Stomach smooth muscle (tissue), 2 donors: Measurements from ENCODE around the gene LRRC63.

Source experiments
- H3K27ac ChIP-seq: one replicate; pipeline ENCODE4 v1.7.0; 2013; ENCODE audit warnings: mild to moderate bottlenecking, low read length, inconsistent platforms
- H3K27me3 ChIP-seq, 2 donors: one replicate each; pipeline ENCODE4 v1.7.0; 2013; ENCODE audit warnings: low read length in 2 of 2; ENCODE audit not compliant: insufficient read depth in 2 of 2, control insufficient read depth in 1 of 2
- H3K36me3 ChIP-seq, 2 donors: one replicate each; pipeline ENCODE4 v1.7.0; 2013; ENCODE audit warnings: low read length in 2 of 2; ENCODE audit not compliant: control insufficient read depth in 2 of 2, insufficient read depth in 2 of 2
- H3K4me1 ChIP-seq: one replicate; pipeline ENCODE4 v1.7.0; 2013; ENCODE audit warnings: low read length; ENCODE audit not compliant: control insufficient read depth, insufficient read depth
- H3K4me3 ChIP-seq, 2 donors: one replicate each; pipeline ENCODE4 v1.7.0; 2013; ENCODE audit warnings: low read length in 2 of 2
- H3K9ac ChIP-seq, 2 donors: one replicate each; pipeline ENCODE4 v1.7.0; 2013; ENCODE audit warnings: low read length in 2 of 2, mild to moderate bottlenecking in 1 of 2
- H3K9me3 ChIP-seq, 2 donors: one replicate each; pipeline ENCODE4 v1.7.0; 2013; ENCODE audit warnings: low read length in 2 of 2; ENCODE audit not compliant: control insufficient read depth in 2 of 2
- donor health status: healthy.
- donor health status: Pancreatic carcinoma.

Gene LRRC63

GRCh38 chr13:46181840-46182490, 29.8 kb upstream of the LRRC63 start, which contains the start of gene LCP1:
TSS of gene LCP1 (minus strand) at chr13:46182177. CDS start at chr13:46159662, 22,515 bp downstream.
- Histone ChIP-seq H3K27ac (no peak within 1 kb of the TSS), H3K4me1 (no peaks in the 10 kb centered on the region), H3K9ac (no peak within 1 kb of the TSS), H3K4me3 (no peak within 1 kb of the TSS), H3K36me3 (no peaks in the 10 kb centered on the region), H3K27me3 (no peaks in the 10 kb centered on the region), H3K9me3 (no peaks in the 10 kb centered on the region)

GRCh38 chr13:46182491-46182877, 29.2 kb upstream of the LRRC63 start:
- Histone ChIP-seq H3K27me3 (no peaks in the 10 kb centered on the region), H3K36me3 (no peaks in the 10 kb centered on the region), H3K9ac (no peak overlapping the region), H3K27ac (no peak overlapping the region), H3K4me1 (no peaks in the 10 kb centered on the region), H3K4me3 (no peak overlapping the region), H3K9me3 (no peaks in the 10 kb centered on the region)

DNA sequence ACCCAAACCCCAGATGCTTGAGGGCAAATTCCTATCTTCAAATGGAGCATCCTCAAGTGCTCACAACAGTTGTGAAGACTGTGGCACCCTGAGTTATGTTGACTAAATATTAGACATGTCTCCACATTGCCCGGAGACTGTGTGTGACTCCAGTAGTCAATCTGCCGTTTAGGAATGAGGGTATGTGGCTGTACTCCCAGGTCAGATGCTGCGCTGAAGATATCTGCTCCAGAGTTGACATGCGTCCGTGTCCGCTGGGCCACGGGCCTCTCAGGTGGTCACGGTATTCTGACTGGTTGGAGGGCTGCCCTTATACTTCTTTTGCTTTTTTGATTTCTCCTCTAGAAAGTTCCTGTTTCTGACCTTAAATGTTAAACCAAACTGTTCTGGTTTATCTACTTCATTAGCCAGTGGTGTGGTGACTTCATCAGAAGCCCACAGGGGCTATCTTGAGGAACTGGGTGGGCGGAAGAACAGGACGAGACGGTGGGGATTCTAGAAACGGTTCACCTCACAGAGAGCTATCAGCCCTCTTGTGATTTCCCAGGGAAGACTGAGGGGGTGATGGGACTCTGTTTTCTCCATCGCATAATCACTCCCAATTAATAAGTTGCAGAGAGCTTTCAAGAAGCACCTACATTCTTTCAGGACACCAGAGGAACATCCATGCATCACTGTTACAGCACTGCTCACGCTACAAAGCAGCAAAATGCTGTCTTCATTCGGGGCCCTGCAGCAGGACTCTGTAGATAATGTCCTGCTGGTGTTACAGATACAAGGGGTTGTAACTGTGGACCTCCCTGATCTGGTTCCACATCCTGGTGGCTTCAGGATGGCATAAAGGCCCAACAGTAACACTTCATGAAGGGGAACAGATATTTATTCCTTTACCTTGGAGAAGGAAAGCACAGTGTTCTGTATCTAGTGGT, 28.4 kb upstream of the LRRC63 start:
- H3K9ac ChIP-seq = no peak overlapping the region

GRCh38 chr13:46184277-46184699, 27.4 kb upstream of the LRRC63 start:
- no peak overlapping the region for H3K27ac ChIP-seq
- H3K27me3 ChIP-seq = no peaks in the 10 kb centered on the region
- H3K9ac ChIP-seq = no peak overlapping the region
- no peak overlapping the region for H3K4me3 ChIP-seq
- H3K36me3 ChIP-seq = no peaks in the 10 kb centered on the region
- no peaks in the 10 kb centered on the region for H3K9me3 ChIP-seq
- no peaks in the 10 kb centered on the region for H3K4me1 ChIP-seq

More for the DNA sequence above, 28.4 kb upstream of the LRRC63 start:
- H3K36me3 ChIP-seq = no peaks in the 10 kb centered on the region
- no peak overlapping the region for H3K27ac ChIP-seq
- H3K4me3 ChIP-seq = no peak overlapping the region
- no peaks in the 10 kb centered on the region for H3K4me1 ChIP-seq
- H3K9me3 ChIP-seq = no peaks in the 10 kb centered on the region
- H3K27me3 ChIP-seq = no peaks in the 10 kb centered on the region

- Histone ChIP-seq H3K4me3 (no peak overlapping the region), H3K27ac (no peak overlapping the region), H3K9ac (no peak overlapping the region), H3K4me1 (no peaks in the 10 kb centered on the region), H3K9me3 (no peaks in the 10 kb centered on the region), H3K27me3 (no peaks in the 10 kb centered on the region), H3K36me3 (no peaks in the 10 kb centered on the region)
Measured at GRCh38 chr13:46185634-46186033, 26.1 kb upstream of the LRRC63 start.

GRCh38 chr13:46192412-46192811, 19.3 kb upstream of the LRRC63 start:
- H3K27ac ChIP-seq = no peak overlapping the region
- H3K4me1 ChIP-seq = no peaks in the 10 kb centered on the region
- no peaks in the 10 kb centered on the region for H3K9me3 ChIP-seq
- H3K27me3 ChIP-seq = no peaks in the 10 kb centered on the region
- H3K4me3 ChIP-seq = no peak overlapping the region
- H3K9ac ChIP-seq = no peak overlapping the region
- H3K36me3 ChIP-seq = no peaks in the 10 kb centered on the region

DNA sequence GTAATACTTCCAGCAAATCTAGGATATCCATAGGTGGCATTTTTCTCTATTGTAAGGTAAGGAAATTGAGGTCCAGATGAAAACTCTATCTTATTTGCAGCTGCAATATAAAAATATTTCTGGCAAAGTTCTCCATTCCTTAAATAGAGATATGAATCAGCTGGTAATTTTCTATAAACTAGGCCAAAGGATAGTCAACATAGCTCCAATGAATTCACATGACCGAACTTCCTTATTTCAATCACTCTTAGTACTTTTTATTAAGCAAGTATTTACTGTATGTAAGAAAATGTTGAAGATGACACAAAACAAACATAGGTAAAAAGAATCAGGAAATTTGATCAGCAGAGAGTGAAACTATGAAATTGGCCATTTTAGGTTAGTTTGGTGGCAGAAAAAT, 16.7 kb upstream of the LRRC63 start:
- Histone ChIP-seq H3K9me3 (no peaks in the 10 kb centered on the region), H3K27ac (no peak overlapping the region), H3K27me3 (no peaks in the 10 kb centered on the region), H3K9ac (no peak overlapping the region), H3K4me1 (no peaks in the 10 kb centered on the region), H3K36me3 (no peaks in the 10 kb centered on the region), H3K4me3 (no peak overlapping the region)

DNA sequence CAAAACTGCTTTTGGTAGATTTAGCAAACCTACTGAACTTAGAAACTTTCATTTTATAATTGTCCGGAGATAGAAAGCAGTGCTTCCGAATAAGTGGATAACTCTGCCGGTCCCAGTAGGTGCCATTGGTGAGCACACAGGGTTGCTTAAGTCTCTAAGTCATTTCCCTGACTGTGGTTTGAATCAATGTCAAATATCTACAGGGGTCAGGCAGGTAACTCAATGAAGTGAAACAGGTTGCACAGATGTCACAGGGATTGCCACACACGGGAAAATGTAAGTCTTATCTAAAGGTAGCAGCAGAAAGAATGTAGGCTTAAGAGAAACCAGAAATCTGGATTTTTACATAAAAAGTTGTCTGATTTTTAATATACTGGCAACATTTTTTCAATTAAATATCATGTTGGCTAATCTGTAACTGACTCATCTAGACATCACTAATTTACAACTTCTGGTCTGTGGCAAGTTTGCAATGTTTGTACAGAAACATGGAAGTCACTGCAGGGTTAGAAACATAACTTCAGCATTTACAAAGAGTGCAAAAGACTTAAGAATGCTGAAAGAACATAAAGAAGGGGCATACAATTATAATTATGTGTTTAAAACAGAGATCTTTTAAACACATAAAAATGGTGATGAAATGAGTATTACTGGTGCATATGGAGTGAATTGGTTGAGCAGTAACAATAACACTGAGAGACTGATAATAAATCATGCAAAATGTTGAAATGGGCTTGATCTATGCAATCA, 14.3 kb upstream of the LRRC63 start:
- H3K9me3 ChIP-seq = no peaks in the 10 kb centered on the region
- no peaks in the 10 kb centered on the region for H3K36me3 ChIP-seq
- no peak overlapping the region for H3K4me3 ChIP-seq
- no peak overlapping the region for H3K27ac ChIP-seq
- no peak overlapping the region for H3K9ac ChIP-seq
- H3K4me1 ChIP-seq = no peaks in the 10 kb centered on the region
- no peaks in the 10 kb centered on the region for H3K27me3 ChIP-seq

DNA sequence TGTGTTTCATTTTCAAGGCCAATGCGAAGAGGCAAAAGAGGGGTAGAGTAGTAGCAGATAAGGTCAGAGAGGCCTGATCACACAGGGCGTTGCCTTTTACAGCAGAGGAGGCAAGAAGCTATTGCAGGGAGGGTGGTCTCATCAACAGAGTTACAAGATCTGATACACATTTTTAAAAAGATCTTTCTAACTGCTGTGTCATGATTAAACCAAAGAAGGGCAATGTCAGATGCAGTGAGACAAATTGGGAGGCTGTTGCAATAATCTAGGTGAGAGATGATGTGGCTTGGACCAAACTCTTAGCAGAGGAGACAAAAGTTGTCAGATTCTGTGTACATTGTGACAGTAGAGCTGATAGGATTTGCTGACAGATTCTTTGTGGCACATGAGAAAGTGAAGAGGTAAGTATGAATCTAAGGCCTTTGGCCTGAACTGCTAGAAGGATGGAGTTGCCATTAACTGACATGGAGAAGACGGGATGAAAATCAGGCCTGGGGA, 13.0 kb upstream of the LRRC63 start:
- H3K9ac ChIP-seq = no peak overlapping the region
- H3K4me1 ChIP-seq = no peaks in the 10 kb centered on the region
- no peaks in the 10 kb centered on the region for H3K27me3 ChIP-seq
- H3K27ac ChIP-seq = no peak overlapping the region
- H3K36me3 ChIP-seq = no peaks in the 10 kb centered on the region
- no peaks in the 10 kb centered on the region for H3K9me3 ChIP-seq
- no peak overlapping the region for H3K4me3 ChIP-seq

DNA sequence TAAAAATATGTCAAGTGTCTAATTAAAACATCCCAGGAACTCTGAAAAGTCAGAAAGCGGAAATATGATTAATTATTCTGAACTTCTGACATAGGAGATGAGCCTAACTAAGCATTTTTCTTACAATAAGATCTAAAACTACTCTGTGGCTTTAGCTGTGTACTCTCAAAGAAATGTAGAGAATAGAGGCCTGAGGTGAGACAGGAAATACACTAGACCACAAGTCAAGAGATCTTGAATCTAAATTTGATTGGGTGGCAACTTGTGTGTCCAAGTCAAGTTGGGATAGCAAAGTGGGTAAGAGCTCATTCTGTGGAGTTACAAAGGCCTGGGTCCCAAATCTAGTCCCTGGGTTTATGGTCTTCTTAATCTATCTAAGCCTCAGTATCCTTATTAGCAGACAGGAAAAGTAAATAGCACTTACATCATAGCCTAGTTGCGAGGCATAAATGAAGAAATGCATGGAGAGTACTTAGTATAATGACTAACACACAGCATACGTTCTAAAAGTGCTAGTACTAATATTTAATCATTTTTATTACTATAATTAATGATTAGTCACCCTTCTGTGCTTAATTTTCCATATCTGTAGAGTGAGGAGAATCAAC, 9.4 kb upstream of the LRRC63 start:
- Histone ChIP-seq H3K27me3 (no peaks in the 10 kb centered on the region), H3K27ac (no peak overlapping the region), H3K9ac (no peak overlapping the region), H3K4me3 (no peak overlapping the region), H3K36me3 (no peaks in the 10 kb centered on the region), H3K9me3 (no peaks in the 10 kb centered on the region), H3K4me1 (no peaks in the 10 kb centered on the region)
